HFF-Myc (cell line): ENCODE data around the gene HTR3B.

ENCODE experiments used
- DNase-seq: peaks from one replicate; pipeline ENCODE4 v3.0.0-alpha.2; 2011; ENCODE audit warnings: low read depth; ENCODE audit errors: extremely low read depth
- H3K4me3 ChIP-seq: replicated peaks from 2 replicates; pipeline ENCODE4 v1.5.1; 2011; ENCODE audit warnings: low read depth, mild to moderate bottlenecking, control low read depth, low read length
- CTCF ChIP-seq: IDR thresholded peaks from 2 replicates; pipeline ENCODE4 v1.5.1; 2012; ENCODE audit warnings: mild to moderate bottlenecking, low read depth, low read length, control low read depth; ENCODE audit errors: missing control alignments

The HTR3B gene

DNA sequence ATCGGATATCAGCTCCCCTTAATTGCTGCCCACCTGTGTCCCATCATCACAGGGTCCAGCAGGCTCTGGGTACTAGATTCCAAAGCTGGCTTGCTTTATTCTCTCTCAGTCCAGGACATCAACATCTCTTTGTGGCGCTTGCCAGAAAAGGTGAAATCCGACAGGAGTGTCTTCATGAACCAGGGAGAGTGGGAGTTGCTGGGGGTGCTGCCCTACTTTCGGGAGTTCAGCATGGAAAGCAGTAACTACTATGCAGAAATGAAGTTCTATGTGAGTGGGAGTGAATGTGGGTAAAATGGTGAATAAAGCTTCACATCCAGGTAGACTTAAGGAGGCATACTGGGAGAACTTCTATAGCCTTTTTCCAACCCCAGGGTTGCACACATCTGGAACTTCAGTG, 81.3 kb downstream of the HTR3B start:
- no peak overlapping the region for H3K4me3 ChIP-seq
- no peak for TF ChIP-seq CTCF
- DNase-seq, result no peak

DNA sequence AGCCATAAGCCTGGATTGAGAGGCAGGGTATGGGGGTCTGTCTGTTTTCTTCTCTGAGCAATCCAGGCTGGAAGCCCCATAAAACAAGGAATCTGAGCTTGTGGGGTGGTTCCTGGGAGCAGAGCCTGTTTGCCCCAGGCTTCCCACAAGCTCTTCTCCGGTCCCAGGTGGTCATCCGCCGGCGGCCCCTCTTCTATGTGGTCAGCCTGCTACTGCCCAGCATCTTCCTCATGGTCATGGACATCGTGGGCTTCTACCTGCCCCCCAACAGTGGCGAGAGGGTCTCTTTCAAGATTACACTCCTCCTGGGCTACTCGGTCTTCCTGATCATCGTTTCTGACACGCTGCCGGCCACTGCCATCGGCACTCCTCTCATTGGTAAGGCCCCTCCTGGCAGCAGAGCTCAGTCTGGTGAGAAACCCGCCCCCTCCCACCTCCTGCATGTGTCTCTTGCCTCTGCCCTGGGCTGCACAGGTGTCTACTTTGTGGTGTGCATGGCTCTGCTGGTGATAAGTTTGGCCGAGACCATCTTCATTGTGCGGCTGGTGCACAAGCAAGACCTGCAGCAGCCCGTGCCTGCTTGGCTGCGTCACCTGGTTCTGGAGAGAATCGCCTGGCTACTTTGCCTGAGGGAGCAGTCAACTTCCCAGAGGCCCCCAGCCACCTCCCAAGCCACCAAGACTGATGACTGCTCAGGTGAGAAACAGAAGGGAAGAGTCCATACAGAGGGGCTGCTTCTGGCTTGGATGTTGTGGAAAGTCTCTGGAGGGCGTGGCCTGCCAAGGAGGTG, 82.0 kb downstream of the HTR3B start:
- TF ChIP-seq CTCF, result no peak
- no peak overlapping the region for H3K4me3 ChIP-seq
- DNase-seq, result no peak

GRCh38 chr11:113989381-113989780, 84.8 kb downstream of the HTR3B start:
- no peak for TF ChIP-seq CTCF
- DNase-seq, result no peak
- no peak overlapping the region for H3K4me3 ChIP-seq

DNA sequence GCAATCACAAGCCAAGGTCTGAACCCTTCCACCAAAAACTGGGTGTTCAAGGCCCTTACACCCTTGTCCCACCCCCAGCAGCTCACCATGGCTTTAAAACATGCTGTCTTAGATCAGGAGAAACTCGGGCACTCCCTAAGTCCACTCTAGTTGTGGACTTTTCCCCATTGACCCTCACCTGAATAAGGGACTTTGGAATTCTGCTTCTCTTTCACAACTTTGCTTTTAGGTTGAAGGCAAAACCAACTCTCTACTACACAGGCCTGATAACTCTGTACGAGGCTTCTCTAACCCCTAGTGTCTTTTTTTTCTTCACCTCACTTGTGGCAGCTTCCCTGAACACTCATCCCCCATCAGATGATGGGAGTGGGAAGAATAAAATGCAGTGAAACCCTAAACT, 85.3 kb downstream of the HTR3B start:
- no peak for TF ChIP-seq CTCF
- DNase-seq, result no peak

GRCh38 chr11:113991170-113991569, 86.6 kb downstream of the HTR3B start:
- H3K4me3 ChIP-seq, result no peak overlapping the region
- no peak for TF ChIP-seq CTCF
- no peak for DNase-seq

More for the DNA sequence above, 85.3 kb downstream of the HTR3B start:
- no peak overlapping the region for H3K4me3 ChIP-seq

DNA sequence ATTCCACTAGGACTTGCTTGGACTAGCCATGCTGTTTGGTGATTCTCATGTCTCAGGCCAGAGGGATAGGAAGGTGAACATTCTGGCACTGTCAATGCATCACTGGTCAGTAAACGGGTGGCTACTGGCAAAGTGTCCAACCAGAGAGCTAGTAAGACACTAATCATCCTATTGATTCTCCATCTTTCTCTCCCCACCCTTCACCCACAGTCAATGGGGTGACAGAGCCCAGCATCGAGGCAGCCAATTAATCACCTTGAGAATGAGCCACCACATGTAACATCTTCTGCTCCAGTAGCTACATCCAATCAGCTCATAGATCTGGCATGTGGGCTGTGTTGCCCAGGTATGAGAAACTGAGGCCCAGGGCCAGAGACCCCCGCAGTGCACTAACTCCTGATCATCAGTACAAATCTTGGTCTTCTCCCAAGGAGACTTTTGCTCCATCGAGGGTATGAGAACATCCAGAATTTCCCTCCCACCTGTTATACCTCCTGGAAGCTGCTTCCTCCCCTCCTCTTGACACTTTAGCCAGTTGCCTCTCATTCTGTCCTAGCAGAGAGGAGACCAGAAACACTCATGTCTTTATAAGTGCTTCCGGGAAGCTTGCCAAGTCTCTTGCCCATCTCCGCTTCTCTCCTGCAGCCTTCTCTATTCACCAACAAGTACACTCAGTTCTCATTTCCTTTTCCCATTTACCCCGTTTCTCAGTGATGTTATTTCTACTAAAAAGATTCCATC, 87.3 kb downstream of the HTR3B start:
- TF ChIP-seq CTCF, result no peak
- H3K4me3 ChIP-seq, result no peak overlapping the region
- DNase-seq, result no peak
